Activated CD8-positive, alpha-beta memory T cell treated with anti-CD3 and anti-CD28 coated beads for 4 hours (primary cell): Measurements from ENCODE around the gene PIH1D1.
"Not testable (repeated sequence)": the region's sequence is repeated elsewhere in the genome, so short reads cannot be mapped to it uniquely, and the experiment has no call there.

ENCODE experiments used
- DNase-seq, 2 donors: peaks; one replicate each; pipeline ENCODE4 v3.0.0-alpha.2; 2020; ENCODE audit warnings: low read depth in 2 of 2

PIH1D1 gene

DNA sequence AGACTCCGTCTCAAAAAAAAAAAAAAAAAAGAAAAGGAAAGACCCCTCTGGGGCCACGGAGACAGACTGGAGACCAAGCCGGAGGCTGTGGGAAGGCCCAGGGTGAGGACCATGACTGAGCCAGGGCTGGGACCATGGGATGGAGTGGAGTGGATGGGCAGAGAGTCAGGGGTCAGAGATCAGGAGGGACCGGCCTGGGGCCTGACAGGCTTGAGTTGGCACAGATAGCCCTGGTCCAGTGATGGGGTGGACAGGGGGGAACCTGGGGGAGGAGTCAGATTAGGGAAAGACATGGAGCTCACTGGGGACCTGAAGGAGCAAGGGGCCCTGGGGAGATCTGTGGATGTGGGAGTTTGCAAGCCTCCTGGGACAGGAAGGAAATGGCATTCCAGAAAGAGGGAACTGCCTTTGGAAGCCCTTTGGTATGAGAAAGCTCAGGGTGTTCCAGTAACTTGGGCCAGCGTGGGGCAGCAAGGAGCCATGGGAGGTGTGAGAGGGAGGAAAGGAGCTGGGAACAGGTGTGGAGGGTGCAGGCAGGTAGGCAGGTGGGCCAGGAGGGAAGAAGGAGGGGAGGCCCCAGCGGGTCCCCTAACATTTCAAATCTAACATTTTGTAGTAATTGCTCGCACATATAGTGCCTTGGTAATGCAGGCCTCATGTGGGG is 29.5 kb upstream of the PIH1D1 start:
- DNase-seq: no peak

DNA sequence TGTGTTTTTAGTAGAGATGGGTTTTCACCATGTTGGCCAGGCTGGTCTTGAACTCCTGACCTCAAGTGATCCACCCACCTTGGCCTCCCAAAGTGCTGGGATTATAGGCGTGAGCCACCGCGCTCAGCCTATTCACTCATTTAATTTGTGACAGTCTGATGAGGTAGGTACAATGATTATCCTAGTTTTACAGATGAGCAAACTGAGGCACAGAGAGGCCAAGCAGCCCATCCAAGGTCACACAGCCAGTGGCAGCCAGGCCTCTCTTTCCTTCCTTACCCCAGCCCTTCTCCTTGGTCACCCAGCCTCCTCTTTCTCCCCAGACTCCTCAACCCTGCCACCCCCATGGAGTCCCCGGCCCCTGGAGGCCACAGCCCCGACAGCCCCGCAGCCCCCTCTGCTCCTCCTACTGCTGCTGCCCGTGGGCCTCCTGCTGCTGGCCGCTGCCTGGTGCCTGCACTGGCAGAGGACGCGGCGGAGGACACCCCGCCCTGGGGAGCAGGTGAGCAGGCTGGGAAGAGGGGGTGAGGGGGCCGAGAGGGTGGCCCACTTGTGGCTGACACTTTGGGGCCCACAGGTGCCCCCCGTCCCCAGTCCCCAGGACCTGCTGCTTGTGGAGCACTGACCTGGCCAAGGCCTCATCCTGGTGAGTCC is 28.5 kb upstream of the PIH1D1 start:
- DNase-seq: no peak

DNA sequence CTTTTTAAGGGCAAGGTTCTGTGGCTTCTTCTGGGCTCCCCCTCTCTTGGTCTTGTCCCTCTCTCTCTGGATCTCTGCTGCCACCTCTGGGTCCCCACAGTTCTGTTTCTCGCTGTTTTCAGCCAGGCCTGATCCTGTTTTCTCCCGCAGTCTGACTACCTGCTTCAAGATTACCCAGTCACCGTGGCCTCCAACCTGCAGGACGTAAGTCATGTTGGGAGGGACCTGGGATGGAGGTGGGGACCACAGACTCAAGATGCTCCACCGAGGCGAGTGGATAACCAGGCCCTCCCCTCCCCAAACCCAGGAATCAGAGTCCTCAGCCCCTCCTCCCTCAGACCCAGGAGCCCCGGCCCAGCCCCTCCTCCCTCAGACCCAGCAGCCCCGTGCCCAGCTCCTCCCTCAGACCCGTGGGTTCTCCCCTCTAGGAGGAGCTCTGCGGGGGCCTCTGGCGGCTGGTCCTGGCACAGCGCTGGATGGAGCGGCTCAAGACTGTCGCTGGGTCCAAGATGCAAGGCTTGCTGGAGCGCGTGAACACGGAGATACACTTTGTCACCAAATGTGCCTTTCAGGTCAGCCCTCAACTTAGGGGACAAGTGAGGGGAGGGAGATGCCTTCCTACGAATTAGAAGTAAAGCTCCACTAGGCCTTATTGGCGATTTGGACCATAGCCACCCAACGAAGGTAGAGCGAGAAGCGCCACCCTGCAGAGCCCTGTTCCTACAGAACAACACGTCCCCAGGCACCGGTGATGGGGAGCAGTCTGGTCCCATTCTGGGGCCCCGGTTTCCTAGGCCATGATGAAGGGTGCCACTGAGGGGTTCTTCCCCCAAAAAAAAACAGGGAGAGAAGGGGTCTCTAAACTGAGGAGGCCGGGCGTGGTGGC is 24.6 kb upstream of the PIH1D1 start:
- DNase-seq: no peak

DNA sequence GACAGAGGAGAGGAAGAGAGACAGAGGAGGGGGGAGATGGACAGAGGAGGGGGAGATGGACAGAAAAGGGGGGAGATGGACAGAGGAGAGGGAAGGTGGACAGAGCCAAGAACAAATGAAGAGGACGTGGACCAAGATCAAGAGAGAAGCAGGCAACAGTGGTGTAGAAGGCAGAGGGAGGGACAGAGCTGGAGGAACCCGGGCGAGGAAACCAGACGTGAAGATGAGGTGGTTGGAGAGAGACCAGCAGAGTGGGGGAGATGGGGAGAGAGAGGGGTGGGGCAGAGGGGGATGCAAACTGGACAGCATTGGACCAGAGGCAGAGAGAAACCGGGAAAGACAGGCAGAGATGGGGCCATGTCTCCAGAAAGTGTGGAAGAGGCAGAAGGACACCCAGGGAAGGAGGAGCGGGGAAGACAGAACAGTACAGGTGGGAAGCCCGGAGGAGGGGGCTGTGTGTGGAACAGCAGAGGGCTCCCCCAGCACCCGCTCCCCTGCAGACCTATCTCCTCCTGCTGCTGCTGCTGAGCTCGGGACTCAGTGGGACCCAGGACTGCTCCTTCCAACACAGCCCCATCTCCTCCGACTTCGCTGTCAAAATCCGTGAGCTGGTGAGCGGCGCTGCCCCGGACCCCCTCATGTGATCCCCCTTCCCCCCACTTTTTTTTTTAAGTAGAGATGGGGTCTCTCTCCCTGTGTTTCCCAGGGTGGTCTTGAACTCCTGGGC is 23.7 kb upstream of the PIH1D1 start:
- DNase-seq: no peak

DNA sequence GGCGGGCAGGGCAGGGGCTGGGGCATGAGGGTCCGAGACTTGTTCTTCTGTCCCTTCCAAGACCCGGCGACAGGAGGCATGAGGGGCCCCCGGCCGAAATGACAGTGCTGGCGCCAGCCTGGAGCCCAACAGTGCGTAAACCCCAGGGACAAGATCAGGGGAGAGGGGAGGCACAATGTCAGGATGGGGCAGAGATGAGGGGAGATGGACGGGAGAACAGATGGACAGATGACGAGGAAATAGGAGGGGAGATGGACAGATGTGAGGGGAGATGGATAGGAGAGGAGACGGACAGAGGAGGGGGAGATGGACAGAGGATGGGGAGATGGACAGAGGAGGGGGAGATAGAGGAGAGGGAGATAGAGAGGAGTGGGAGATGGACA is 22.9 kb upstream of the PIH1D1 start:
- DNase-seq: no peak

DNA sequence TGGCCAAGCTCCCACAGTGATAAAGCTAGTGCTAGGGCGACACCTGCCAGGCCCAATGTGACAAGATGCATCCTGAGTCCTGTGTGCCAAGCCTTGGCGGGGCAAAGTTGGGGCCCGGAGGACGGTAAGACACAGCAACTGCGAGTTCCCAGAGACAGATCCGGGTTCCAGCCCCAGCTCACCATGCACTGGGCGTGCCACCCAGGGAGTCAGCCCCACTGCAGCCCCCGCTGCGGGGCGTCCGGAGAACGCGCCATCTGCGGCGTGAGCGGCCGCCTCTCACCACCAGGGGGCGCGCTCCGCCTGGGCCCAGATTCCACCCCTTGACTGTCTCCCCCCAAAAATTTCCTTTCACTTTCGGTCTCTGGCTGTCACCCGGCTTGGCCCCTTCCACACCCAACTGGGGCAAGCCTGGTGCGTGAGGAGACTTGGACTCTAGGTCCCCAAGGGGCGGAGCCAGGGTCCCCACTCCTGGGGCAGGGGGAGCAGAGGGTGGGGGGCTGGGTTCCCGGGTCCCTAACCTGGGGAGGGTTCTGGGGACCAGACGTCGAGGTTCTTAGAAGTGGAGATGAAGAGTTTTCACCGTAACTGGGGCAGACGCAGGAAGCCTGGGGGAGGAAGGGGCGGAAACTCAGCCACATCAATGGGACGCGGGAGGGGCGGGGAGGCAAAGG is 22.4 kb upstream of the PIH1D1 start, which contains the start of gene FLT3LG:
TSS of gene FLT3LG (plus strand) at position 348 of the 674 bp plus-strand sequence. CDS start 425 bp downstream, outside the sequence.
- DNase-seq: peak; percentile 73 to 83

DNA sequence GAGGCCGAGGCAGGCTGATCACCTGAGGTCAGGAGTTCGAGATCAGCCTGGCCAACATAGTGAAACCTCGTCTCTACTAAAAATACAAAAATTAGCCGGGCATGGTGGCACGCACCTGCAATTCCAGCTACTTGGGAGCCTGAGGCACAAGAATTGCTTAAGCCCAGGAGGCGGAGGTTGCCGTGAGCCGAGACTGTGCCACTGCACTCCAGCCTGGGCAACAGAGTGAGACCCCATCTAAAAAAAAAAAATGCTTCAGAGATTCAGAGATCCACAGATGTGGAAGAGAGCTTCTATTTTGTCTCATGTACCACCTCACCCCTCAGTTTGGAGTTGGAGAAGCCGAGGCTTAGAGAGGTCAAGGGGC is 21.9 kb upstream of the PIH1D1 start:
- DNase-seq: not testable (repeated sequence)

DNA sequence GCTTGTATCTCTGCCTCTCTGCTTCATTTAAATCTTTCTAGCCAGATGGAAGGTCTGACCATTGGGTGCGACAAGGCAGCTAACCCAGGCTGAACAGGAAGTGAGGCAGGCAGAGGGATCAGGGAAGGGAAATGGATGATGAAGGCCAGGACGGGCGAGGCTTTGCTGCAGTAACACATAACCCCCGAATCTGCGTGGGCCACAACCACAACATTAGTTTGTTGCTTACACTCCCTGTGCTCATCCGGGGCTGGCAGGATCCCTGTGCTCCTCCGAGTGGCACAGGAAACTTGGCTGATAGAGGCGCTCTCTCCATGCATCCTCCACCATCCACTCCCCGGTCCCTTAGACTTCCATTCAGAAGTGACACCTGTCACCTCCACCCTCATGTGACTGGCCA is 21.3 kb upstream of the PIH1D1 start:
- no peak for DNase-seq

DNA sequence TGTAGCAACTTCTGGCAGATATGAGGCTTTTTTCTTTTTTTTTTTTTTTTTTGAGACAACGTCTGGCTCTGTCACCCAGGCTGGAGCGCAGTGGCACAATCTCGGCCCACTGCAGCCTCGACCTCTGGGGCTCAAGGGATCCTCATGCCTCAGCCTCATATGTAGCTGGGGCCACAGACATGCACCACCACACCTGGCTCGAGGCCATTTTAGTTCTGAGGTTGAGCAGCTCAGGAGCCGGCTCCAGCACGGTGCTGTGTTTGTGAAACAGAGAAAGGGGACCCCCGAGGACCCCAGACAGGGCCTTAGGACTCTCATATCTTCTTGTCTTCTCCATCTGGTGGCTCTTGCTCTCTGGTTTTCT is 19.0 kb upstream of the PIH1D1 start:
- no peak for DNase-seq

DNA sequence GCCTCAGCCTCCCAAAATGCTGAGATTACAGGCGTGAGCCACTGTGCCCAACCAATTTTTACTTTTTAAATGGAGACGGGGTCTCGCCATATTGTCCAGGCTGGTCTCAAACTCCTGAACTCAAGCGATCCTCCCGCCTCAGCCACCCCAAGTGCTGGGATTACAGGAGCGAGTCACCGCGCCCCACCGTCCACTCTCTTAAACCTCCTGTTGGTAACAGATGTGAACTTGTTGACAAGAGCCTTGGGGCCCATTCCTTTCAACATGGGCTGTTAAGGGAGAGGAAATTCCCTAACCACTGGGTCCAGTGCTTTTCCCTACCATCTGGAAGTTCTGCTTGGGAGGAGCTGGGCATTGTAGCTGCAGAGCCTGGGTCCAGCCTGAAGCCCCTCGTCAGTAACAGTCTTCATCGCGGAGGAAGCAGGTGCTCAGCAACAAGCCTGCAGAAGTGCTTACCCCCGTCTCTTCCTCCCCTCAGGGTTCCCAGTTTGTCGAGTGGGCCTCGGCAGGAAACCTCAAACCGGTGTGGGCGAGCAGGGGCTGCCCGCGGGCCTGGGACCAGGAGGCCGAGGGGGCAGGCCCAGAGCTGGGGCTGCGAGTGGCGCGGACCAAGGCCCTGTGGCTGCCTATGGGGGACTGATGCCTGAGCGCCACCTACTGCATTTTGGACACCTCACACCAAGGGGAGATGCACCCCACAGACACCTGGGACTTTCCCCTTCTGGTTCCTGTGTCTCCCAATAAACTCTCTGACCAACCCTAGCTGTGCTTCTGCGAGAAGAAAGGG is 18.4 kb upstream of the PIH1D1 start:
- DNase-seq: peak; percentile 65 to 69

DNA sequence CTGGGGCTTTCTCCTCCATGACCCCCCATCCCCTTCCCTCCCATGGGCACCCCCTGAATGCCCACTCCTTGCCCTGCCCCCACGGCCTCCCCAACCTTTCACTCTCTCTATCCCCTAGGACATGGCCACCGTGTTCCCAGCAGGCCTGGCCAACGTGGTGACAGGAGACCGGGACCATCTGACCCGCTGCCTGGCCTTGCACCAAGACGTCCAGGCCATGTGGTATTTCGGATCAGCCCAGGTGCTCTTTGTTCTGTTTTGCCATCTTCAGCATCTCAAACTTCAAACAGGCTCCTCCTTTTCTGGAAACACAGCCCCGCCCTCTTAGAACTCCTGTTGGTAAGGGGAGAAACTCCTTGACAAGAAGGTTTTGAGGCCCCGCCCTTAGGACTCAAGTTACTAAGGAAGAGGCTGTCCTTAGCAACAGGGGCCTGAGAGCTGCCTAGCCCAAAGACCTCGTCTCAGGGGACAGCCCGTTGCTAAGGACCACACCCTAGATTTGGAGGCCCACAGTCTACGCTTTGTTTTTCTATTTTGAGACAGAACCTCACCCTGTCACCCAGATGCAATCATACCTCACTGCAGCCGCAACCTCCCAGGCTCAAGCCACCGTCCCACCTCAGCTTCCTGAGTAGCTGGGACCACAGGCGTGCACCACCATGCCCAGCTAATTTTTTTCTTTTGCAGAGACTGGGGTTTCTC is 17.3 kb upstream of the PIH1D1 start:
- DNase-seq: peak; percentile 52 to 56

DNA sequence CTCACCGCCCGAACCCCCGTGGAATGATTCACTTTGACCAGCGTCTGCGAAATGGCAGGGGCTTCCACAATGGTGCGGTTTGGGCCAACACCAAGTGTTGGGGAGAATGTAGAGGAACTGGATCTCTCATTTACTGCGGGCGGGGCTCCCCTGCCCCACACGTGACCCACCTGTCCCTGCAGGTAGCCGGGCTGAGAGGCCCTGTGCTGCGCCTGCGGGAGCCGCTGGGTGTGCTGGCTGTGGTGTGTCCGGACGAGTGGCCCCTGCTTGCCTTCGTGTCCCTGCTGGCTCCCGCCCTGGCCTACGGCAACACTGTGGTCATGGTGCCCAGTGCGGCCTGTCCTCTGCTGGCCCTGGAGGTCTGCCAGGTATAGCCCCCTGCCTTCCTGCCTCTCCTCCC is 16.6 kb upstream of the PIH1D1 start:
- DNase-seq: no peak

DNA sequence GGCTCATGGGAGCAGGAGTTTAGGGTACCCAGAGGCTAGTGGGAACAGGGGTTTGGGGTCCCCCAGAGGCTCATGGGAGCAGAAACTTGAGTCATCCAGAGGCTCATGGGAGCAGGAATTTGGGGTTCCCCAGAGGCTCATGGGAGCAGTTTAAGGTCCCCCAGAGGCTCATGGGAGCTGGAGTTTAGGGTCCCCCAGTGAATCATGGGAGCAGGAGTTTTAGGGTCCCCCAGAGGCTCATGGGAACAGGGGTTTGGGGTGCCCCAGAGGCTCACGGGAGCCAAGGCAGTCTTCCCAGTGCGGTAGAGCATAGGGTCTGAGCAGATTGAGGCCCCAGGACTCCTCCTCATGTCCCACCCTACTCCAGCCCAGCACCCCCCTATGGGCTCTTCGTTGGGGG is 13.8 kb upstream of the PIH1D1 start:
- no peak for DNase-seq

DNA sequence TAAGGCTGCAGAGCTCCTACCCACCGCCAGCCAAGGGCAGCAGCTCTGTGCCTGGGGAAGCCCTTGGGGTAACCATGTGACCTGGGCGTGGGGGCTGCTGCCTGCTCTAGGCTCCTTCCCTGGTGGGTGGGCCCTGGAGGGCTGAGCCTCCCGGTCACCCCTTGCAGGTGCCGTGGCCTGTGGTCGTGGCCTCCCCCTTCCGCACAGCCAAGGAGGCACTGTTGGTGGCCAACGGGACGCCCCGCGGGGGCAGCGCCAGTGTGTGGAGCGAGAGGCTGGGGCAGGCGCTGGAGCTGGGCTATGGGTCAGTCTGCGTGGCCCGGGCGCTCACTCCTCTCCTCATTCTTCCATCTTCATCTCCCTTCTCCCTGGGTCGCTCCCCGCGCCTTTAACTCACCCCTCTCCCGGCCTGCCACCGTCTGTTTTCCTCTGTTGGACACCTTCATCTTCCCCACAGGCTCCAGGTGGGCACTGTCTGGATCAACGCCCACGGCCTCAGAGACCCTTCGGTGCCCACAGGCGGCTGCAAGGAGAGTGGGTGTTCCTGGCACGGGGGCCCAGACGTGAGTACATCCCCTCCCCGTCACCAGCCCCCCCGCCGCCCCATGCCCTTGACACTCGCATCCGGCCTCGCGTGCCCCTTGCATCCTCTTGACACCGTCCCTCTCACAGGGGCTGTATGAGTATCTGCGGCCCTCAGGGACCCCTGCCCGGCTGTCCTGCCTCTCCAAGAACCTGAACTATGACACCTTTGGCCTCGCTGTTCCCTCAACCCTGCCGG is 12.5 kb upstream of the PIH1D1 start:
- DNase-seq: no peak

DNA sequence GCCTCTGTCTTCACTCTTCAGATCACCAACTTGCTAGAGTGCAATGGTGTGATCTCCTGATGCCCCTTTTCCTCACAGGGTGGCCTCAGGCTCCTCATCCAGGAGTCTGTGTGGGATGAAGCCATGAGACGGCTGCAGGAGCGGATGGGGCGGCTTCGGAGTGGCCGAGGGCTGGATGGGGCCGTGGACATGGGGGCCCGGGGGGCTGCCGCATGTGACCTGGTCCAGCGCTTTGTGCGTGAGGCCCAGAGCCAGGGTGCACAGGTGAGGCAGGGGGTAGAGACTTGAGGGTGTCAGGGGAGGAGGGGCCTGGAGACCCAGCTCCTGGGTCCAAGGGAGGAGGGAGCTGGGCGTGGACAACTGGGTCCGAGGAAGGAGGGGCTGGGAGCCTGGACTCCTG is 10.9 kb upstream of the PIH1D1 start:
- DNase-seq: no peak

DNA sequence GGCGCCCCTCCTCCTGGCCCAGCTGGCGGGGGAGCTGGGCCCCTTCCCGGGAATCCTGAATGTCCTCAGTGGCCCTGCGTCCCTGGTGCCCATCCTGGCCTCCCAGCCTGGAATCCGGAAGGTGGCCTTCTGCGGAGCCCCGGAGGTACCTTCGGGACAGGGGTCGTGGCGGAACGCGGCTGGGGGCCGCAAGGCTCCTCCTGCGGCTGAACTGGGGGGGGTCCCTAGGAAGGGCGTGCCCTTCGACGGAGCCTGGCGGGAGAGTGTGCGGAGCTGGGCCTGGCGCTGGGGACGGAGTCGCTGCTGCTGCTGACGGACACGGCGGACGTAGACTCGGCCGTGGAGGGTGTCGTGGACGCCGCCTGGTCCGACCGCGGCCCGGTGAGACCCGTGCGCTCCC is 10.0 kb upstream of the PIH1D1 start:
- DNase-seq: no peak

DNA sequence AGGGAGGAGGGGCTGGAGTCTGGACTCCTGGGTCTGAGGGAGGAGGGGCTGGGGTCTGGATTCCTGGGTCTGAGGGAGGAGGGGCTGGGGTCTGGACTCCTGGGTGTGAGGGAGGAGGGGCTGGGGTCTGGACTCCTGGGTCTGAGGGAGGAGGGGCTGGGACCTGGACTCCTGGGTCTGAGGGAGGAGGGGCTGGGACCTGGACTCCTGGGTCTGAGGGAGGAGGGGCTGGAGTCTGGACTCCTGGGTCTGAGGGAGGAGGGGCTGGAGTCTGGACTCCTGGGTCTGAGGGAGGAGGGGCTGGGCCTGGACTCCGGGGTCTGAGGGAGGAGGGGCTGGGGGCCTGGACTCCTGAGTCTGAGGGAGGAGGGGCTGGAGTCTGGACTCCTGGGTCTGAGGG is 9.5 kb upstream of the PIH1D1 start:
- DNase-seq: not testable (repeated sequence)

DNA sequence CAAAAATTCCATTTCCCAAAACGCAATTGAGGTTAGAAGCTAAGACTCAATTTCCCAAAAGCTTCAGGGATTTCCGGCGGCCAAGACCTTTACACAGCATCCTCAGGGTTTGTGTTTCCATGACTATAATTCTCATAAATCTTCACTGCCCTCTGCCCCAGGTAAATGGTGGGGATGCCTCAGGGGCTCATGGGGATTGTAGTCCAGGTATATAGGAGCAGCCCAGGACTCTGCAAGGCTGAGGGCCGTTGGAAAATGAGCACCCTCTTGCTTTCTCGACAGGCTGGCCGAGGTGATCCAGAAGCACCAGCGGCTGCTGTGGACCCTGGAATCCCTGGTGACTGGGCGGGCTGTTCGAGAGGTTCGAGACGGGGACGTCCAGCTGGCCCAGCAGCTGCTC is 7.8 kb upstream of the PIH1D1 start:
- no peak for DNase-seq

DNA sequence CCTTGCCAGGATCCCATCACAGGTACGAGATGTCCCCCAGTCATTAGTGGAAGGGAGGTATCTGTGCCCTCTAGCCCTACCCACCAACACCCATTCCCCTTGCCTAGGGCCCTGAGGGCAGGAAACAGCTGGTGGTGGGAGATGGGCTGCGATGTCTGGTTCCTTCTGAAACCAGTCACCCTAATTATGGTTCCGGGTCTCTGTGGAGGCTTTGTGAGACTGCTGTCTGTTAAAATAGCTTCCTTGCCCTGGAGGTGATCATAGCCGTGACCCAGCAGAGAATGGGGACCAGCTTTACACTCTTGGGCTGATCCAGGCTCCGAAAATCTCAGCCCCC is 6.9 kb upstream of the PIH1D1 start:
- no peak for DNase-seq

DNA sequence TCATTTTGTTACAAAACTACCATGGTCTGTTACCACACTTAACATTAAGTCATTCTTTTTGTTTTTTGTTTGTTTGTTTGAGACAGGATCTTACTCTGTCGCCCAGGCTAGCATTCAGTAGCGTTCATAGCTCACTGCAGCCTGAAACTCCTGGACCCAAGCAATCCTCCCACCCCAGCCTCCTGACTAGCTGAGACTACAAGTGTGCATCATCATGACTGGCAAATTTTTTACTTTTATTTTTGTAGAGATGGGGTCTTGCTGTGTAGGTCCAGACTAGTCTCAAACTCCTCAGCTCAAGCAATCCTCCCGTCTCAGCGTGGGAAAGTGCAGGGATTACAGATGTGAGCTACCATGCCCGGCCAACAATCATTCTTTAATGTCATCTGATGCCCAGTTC is 4.7 kb upstream of the PIH1D1 start:
- no peak for DNase-seq
